Lung (tissue), 12 donors: ENCODE measurements around the gene LAMTOR3. TPM values are rescaled to one million over a fixed set of nuclear protein-coding genes. Genes with fewer than 3 reads are reported as not detected.

ENCODE experiments used
- ATAC-seq: fragments of 200-7000 bp; cut with Tn5 transposase; one replicate; pipeline ENCODE4 v1.9.1; 2020; ENCODE audit warnings: moderate number of reproducible peaks; ENCODE audit not compliant: insufficient read depth, low FRiP score
- DNase-seq, 3 donors: peaks; one replicate each; pipeline ENCODE4 v3.0.0-alpha.2; 2013 to 2017
- H3K27ac ChIP-seq, 2 donors: one replicate each; pipeline ENCODE4 v1.5.1; 2013; ENCODE audit warnings: mild to moderate bottlenecking in 2 of 2, moderate library complexity in 2 of 2, control low read depth in 1 of 2, inconsistent platforms in 1 of 2, low read depth in 1 of 2, low read length in 1 of 2
- H3K27me3 ChIP-seq, 3 donors: one replicate each; pipeline ENCODE4 v1.5.1; 2013; ENCODE audit warnings: low read length in 2 of 3; ENCODE audit not compliant: control insufficient read depth in 3 of 3, insufficient read depth in 3 of 3
- H3K36me3 ChIP-seq, 4 donors: one replicate each; pipeline ENCODE4 v1.5.1; 2013; ENCODE audit warnings: low read length in 4 of 4, mild to moderate bottlenecking in 1 of 4, moderate library complexity in 1 of 4; ENCODE audit not compliant: control insufficient read depth in 4 of 4, insufficient read depth in 4 of 4
- H3K4me1 ChIP-seq, 5 donors: one replicate each; pipeline ENCODE4 v1.5.1; 2013; ENCODE audit warnings: low read length in 5 of 5, mild to moderate bottlenecking in 2 of 5, moderate library complexity in 1 of 5; ENCODE audit not compliant: control insufficient read depth in 5 of 5, insufficient read depth in 5 of 5
- H3K4me3 ChIP-seq: one replicate; pipeline ENCODE4 v1.5.1; 2013; ENCODE audit warnings: mild to moderate bottlenecking, control low read depth, moderate library complexity
- H3K9ac ChIP-seq, 2 donors: one replicate each; pipeline ENCODE4 v1.5.1; 2013; ENCODE audit warnings: low read length in 2 of 2, control low read depth in 1 of 2; ENCODE audit not compliant: insufficient read depth in 1 of 2
- H3K9me3 ChIP-seq, 4 donors: one replicate each; pipeline ENCODE4 v1.5.1; 2013; ENCODE audit warnings: low read length in 3 of 4, mild to moderate bottlenecking in 1 of 4, moderate library complexity in 1 of 4; ENCODE audit not compliant: control insufficient read depth in 4 of 4, insufficient read depth in 3 of 4
- WGBS, 2 donors: extraction: QIAGEN DNeasy Blood & Tissue Kit; methylation state at CpG; one replicate each; pipeline ENCODE4 v1.1.7; 2013; 5-methylcytosine and 5-hydroxymethylcytosine counted together
- polyA plus RNA-seq, 2 donors: library from polyadenylated mRNA; stranded (reverse); fragments of 200-250 nt; gene quantifications; one replicate each; pipeline ENCODE4 v1.2.1, GENCODE V29; 2013
- total RNA-seq, 2 donors: library from RNA; depleted of rRNA in 1 of 2; stranded (reverse); fragments of >200 nt in 1 of 2; gene quantifications; one replicate each; pipeline ENCODE4 v1.2.1, GENCODE V29; 2014 to 2021
- TF ChIP-seq, protein P1 (sequence below): IDR thresholded peaks from 2 replicates; pipeline ENCODE4 v1.5.1; 2012; ENCODE audit warnings: mild to moderate bottlenecking; ENCODE audit errors: control extremely low read depth, extremely low read depth
- donor health status: control.
- donor health status: control.
- donor health status: Bipolar disorder and iron deficiency.
- donor health status: healthy.
- donor health status: DM: yes; HTN: yes; CAD: no.

LAMTOR3 gene
- total and polyA plus RNA-seq, 4 donors, result 34.2 to 57.8 (median 49.8) TPM

DNA sequence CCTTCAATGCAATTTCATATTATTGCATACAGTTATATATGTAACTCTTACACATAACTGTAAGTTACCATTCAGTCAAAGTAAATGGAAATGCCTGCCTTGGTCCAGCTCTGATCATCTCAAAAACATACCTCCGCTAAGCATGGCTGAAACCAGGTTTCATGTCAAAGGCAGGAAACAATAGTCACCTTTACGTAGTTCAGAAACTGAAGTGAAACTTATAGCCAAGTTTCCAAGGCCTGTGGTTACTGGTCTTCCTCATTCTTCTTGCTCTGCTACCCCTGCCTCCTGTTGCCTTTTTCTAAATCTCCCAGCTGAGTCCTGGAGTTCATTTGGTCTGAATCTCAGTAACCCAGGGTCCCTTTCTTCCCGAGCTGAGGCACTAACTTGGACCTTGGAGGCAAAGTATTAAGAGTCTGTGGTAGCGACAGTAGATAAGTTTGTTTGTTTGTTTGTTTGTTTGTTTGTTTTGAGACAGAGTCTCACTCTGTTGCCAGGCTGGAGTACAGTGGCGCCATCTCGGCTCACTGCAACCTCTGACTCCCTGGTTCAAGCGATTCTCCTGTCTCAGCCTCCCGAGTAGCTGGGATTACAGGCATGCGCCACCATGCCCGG, 46.8 kb downstream of the LAMTOR3 start:
- DNase-seq (no peak), ATAC-seq (no peak)
- H3K4me1 ChIP-seq, result peaks cover 0 to 4% (median 0%) of the 10 kb centered on the region in 5 donors
- H3K4me3 ChIP-seq, result no peak overlapping the region
- 79 to 82% methylated on average over 10 of the region's 10 CpGs for WGBS, 2 donors
- H3K27ac ChIP-seq, result no peak overlapping the region
- TF ChIP-seq, protein P1, sequence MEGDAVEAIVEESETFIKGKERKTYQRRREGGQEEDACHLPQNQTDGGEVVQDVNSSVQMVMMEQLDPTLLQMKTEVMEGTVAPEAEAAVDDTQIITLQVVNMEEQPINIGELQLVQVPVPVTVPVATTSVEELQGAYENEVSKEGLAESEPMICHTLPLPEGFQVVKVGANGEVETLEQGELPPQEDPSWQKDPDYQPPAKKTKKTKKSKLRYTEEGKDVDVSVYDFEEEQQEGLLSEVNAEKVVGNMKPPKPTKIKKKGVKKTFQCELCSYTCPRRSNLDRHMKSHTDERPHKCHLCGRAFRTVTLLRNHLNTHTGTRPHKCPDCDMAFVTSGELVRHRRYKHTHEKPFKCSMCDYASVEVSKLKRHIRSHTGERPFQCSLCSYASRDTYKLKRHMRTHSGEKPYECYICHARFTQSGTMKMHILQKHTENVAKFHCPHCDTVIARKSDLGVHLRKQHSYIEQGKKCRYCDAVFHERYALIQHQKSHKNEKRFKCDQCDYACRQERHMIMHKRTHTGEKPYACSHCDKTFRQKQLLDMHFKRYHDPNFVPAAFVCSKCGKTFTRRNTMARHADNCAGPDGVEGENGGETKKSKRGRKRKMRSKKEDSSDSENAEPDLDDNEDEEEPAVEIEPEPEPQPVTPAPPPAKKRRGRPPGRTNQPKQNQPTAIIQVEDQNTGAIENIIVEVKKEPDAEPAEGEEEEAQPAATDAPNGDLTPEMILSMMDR, result no peak
- H3K9me3 ChIP-seq, result no peaks in the 10 kb centered on the region
- H3K9ac ChIP-seq, result no peak overlapping the region
- H3K27me3 ChIP-seq, result no peaks in the 10 kb centered on the region
- no peaks in the 10 kb centered on the region for H3K36me3 ChIP-seq

DNA sequence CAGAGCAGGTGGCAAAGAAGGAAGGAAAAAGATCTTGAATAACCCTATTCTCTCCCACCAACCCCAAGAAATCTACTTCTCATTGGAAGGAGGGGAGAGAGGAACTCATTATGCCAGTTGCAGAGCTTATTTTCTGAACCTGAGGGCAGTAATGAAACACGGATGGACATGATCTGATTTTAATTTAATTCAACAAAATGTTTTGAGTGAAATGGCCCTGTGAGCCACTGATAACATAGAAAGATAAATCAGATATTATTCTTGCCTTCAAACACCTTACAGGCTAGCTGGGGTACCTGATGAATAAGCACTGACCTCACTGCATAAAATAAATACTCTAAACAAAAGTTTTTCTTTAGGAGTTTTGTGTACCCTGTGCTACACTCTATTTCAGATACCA, 47.3 kb downstream of the LAMTOR3 start:
- Histone ChIP-seq H3K27ac (no peak overlapping the region), H3K9ac (no peak overlapping the region), H3K4me3 (no peak overlapping the region), H3K27me3 (no peaks in the 10 kb centered on the region), H3K9me3 (no peaks in the 10 kb centered on the region), H3K36me3 (no peaks in the 10 kb centered on the region), H3K4me1 (no peaks in the 10 kb centered on the region)
- 26 to 43% methylated on average over 1 of the region's 1 CpG for WGBS, 2 donors
- ATAC-seq (no peak), DNase-seq (no peak)
- TF ChIP-seq, protein P1, result no peak

DNA sequence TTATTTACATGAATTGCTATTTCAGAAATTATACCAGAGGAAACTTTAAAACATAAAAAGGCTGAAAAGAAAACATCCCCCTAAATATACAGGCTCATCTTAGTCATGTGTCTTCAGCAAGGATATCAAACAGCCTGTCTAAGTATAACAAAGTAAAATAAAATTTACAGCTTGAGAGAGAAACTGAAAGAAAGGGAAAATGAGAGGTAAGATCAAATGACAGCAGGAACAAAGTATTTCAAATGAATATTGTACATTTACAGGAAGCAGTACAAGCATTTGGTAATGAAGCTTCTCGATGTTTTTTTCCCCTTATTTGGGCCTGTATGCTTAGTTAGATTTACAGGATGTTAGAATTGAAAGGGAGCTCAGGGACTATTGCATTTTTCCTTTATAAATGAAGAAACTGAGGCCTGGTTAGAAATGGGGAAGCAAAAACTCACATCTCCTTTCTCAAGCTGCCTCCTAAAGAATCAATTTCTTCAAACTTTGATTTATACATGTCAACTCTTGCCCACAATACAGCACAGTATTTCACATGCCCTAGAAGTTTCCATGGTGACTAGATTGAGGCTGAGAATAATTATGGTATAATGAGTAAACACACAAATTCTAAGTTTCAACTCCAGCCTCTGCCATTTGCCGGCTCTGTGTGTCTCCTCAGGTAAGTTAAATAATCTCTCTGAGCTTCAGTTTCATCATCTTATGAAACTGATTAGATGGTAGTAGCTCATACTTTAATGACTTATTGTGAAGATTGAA, 48.3 kb downstream of the LAMTOR3 start:
- ATAC-seq, result no peak
- no peaks in the 10 kb centered on the region for H3K36me3 ChIP-seq
- no peak for DNase-seq
- no peak overlapping the region for H3K27ac ChIP-seq
- no peak overlapping the region for H3K4me3 ChIP-seq
- WGBS, 2 donors, result 60 to 69% methylated on average over 2 of the region's 2 CpGs
- no peaks in the 10 kb centered on the region for H3K9me3 ChIP-seq
- no peak overlapping the region for H3K9ac ChIP-seq
- TF ChIP-seq, protein P1, result no peak
- H3K27me3 ChIP-seq, result no peaks in the 10 kb centered on the region
- H3K4me1 ChIP-seq, result no peaks in the 10 kb centered on the region
